AG10803 (cell line): ENCODE results near the gene GGACT.

Experiments used
- DNase-seq: peaks from one replicate; pipeline ENCODE4 v3.0.0; 2010; ENCODE audit warnings: low read depth
- H3K4me3 ChIP-seq: 2 replicates; pipeline ENCODE4 v1.5.1; 2011; ENCODE audit warnings: mild to moderate bottlenecking, low read length, control low read depth
- CTCF ChIP-seq: conservative IDR thresholded peaks from 2 replicates; pipeline ENCODE4 v1.5.1; 2011; ENCODE audit warnings: mild to moderate bottlenecking, low read length, control low read depth, inconsistent platforms

Gene GGACT

GRCh38 chr13:100536643-100537180, 51.9 kb downstream of the GGACT start:
- no peak overlapping the region for H3K4me3 ChIP-seq
- no peak for DNase-seq
- TF ChIP-seq CTCF = no peak

- TF ChIP-seq CTCF = no peak
- no peak overlapping the region for H3K4me3 ChIP-seq
- peak; percentile 55 for DNase-seq
These were observed 53.0 kb downstream of the GGACT start for GRCh38 chr13:100535426-100536135.

- no peak for DNase-seq
- H3K4me3 ChIP-seq = no peak overlapping the region
- no peak for TF ChIP-seq CTCF
These were observed 53.7 kb downstream of the GGACT start for GRCh38 chr13:100534911-100535310.

- no peak for DNase-seq
- no peak overlapping the region for H3K4me3 ChIP-seq
- TF ChIP-seq CTCF = no peak
These were observed 54.3 kb downstream of the GGACT start for GRCh38 chr13:100534147-100534843.

- no peak overlapping the region for H3K4me3 ChIP-seq
- no peak for TF ChIP-seq CTCF
- DNase-seq = no peak
These were observed 55.0 kb downstream of the GGACT start for GRCh38 chr13:100533588-100534041.

GRCh38 chr13:100532836-100533435, 55.7 kb downstream of the GGACT start:
- TF ChIP-seq CTCF = no peak
- no peak for DNase-seq

More at GRCh38 chr13:100532836-100533435, 55.7 kb downstream of the GGACT start:
- H3K4me3 ChIP-seq = no peak overlapping the region
